T-helper 1 cell (primary cell): ENCODE measurements around the gene TRABD2B.

Experiments used
- DNase-seq, 5 donors: peaks; one replicate each; pipeline ENCODE4 v3.0.0-alpha.2; 2012 to 2020

The TRABD2B gene

DNA sequence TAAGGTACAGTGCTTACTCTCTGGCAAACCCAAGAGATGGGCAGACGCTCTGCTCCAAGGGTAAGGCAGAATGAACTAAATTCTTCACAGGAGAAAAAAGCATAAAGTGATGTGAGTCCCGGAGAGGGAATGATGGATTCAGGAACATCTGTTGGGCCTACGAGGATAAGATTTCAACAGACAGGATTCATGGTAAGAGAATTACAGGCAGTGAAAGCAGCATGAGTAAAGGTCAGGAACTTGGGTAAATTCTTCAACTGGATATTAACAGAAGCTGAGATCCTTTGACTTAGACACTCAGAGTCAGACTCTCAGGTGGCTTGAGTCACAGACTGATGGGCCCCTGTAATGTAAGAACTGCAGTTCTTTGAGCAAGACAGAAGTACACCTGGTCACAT lies 152.6 kb downstream of the TRABD2B start:
- DNase-seq = no peak

- no peak for DNase-seq
These were observed 153.2 kb downstream of the TRABD2B start for GRCh38 chr1:47843781-47844557.

GRCh38 chr1:47843059-47843458 lies 154.1 kb downstream of the TRABD2B start:
- no peak for DNase-seq

- DNase-seq = no peak
These were observed 154.8 kb downstream of the TRABD2B start for GRCh38 chr1:47842228-47842919.

- no peak for DNase-seq
These were observed 155.8 kb downstream of the TRABD2B start for GRCh38 chr1:47841356-47841755.

DNA sequence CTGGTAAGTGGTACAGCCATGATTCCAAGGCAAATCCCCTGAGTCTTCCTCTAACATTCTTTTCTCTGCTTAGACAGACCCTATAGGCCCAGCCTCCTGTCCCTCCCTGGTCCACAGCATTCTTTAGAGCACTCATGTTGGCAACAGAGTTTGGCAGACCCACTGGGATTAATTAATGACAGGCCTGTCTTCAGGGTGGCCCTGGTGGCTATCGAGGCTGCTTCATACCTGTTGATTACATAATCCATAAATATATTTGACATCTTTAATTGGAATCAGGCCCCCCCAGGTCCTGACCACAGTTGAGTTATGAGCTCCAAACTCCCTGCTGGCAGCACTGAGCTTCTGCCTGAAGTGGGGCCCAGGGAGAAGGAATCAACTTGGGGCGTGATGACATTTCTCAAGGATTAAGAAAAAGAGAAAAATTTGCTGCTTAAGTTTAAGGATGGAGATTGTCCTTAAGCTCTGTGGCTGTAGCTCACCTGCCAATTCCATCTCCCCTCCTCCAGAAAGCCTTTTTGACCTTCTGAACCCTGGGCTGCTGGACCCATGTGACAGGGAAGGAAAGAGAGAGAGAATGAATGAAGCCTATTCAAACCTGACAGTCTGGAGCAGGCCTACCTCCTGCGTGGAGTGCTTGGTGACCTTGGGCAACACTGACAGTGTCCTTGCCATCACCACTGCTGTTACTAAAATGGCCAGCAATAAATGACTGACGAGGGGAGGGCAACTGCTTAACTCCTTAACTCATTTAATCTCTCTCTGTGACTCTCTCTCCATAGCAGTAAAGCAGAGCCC lies 156.6 kb downstream of the TRABD2B start:
- DNase-seq = no peak

GRCh38 chr1:47839433-47839760 lies 157.8 kb downstream of the TRABD2B start:
- DNase-seq = no peak

GRCh38 chr1:47838562-47839432 lies 158.4 kb downstream of the TRABD2B start:
- no peak for DNase-seq

DNA sequence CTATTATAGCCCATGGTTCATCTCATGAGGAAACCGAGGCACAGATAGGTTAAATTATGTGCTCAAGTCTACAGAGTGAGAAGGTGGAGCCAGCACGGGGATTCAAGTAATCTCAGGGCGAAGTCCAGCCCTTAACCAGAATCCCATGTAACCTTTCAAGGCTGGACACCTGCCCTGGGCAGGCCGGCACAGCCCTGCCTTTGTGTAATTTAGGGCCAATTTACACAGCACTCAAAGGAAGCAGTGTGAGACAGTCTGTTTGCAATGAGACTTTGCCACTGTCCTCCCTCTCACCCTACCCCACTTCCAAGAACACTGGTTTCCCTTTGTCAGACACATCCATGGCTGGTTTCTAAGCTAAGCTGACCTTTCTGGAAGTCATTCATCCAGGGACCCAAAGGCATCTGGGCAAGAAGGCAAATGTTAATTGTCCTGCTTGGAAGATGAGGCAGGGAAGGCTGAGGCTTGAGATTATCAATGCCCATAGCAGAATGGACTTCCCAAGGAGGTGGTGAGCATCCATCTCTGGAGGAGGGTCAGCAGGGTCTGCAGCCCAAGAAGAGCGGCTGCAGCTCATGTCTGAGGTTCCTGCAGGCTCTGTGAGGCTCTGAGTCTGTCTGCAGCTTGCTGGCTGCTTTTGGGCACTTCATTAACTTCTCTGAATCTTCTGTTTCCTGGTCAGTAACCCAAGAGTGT lies 159.2 kb downstream of the TRABD2B start:
- no peak for DNase-seq

GRCh38 chr1:47837056-47837830 lies 159.9 kb downstream of the TRABD2B start:
- DNase-seq = no peak

GRCh38 chr1:47835409-47835808 lies 161.8 kb downstream of the TRABD2B start:
- no peak for DNase-seq

- DNase-seq = no peak
These were observed 162.9 kb downstream of the TRABD2B start for GRCh38 chr1:47834326-47834725.

DNA sequence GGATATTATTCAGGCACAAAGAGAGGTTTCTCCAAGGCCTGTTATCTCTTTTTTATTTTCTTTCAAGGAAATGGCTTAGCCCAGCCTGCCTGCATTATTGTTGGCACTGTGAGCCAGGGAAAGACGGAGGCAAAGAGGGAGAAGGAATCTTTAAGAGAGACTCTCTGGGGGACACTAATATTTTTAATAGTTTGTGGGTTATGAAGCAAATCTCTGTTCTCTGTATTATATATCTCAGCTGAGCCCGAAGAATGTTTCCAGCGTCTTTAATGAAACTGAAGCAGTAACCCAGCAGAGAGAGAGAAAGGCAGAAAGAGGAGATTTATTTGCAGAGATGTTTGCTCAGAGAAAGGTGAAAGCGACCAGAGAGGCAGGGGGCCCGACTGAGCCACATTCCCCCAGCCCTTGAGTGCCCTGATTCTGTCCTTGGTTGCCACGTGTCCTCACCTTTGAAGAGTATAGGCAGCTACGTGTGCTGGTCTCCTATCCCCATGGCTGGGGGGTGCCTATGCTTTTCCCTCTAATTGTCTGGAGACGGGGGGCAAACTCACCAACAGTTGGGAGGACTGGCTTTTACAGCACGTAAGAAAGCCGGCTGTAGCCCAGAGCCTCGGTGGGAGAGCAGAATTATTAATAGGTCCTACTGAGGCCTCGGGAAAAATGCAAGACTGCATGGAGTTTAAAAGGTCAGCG lies 166.4 kb downstream of the TRABD2B start:
- no peak for DNase-seq

DNA sequence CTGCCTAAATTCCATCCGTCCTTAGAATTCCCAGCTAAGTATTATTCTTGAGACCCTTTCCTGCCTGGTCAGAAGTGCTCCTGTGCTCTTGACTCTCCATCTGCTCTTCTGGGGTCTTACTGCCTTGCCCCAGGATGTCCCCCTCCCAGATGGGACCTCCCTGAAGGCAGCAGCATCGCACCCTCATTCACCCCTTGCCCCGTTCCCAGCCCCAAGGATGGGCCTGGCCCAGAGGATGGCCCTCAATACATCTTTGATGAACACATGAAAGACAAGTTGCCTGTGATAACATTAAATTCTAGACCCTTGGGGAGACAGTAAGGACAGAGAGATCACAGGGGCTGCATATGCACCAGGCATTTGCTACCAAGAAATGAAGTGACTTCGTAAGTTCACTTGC lies 167.2 kb downstream of the TRABD2B start:
- DNase-seq = no peak

DNA sequence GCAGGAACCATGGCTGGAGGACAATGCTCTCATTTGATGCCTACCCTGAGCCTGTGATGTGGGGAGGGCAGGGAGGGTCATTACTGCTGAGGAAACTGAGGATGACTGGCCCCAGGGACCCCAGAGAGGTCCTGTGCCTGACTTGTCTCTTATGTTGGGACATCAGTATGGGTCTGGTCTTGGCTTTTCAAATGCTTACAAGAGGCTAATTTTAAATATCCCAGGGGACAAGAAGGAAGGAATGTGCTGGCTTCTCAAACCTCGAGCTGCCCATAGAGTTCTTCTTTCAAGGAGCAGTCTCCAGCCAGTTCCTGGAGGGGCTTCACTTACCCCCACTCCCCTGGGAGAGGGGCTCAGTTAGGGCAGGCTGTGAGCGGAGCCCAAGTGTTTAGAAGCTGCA lies 168.2 kb downstream of the TRABD2B start:
- no peak for DNase-seq

DNA sequence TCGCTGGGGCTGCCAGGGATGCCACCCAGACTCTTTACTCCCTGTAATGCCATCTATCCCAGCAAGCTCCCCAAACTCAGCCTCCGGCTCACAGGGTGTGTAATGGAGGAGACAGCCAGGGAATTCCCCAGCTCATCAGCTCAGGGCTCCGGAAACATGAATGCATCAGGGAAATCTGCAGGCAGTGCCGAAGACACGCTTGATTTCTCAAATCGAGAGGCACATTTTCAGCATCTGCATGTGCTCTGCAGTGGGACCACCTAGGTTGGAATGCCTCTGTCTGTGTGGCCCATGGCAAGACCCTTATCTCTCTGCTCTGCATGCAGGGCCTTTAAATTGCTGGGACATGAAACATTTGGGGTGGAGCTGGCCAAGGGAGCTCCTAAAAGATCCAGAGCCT lies 170.1 kb downstream of the TRABD2B start:
- no peak for DNase-seq

- no peak for DNase-seq
These were observed 172.5 kb downstream of the TRABD2B start for GRCh38 chr1:47824716-47825115.

DNA sequence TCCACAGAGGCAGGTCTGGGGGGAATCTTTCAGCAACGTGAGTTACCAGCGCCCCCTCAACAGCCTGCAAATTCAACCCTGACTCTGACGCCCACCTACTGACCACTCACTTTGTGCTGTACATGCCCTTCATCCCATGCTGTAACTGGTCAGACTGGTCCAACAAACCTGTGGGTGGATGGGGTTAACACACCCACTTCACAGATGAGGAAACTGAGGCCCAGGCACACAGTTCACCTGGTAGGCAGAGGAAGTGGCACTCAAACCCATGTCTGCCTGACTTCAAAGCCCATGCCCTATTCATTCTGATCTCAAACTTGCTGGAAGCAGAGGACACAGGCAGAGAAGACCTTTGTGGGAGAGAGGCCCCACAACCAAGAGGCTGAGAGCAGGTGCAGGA lies 172.9 kb downstream of the TRABD2B start:
- DNase-seq = no peak

DNA sequence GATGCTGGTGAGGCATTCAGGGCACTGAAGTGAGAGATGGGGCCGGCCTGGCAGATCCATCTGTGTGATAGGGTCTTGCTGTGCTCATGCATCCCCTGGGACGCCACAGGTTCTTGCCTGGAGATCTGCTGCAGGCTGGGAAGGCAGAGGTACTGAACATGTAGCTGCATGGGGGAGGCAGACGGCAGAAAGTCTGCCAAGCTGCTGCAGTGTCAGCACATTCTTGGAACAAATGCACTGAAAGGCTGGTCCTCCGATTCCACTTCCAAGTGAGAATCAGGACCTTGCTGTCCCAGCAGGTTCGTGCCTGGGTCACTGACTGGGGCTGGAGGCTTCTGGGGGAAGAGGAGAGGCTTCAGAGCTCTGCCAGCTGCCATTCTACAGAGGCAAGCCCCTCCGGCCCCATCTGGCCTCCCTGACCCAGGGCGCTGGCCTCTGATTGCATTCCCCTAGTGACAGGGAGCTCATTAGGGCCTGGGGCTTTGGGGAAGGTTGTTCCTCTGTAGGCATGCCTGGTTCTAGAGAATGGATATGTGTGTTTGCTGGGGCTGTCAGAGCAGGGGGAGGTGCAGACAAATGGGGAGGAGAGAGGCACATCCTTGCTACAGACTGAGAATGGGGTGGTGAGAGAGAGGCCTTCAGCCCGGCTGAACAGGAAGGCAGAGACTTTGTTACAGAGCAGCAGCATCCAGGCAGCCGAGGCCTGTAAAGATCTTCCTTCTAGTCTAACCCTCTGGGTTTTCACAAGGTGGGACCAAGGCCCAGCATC lies 174.0 kb downstream of the TRABD2B start:
- no peak for DNase-seq

GRCh38 chr1:47821760-47822159 lies 175.4 kb downstream of the TRABD2B start:
- no peak for DNase-seq
